ENCODE results near the gene MRTFB. TPM values are rescaled to one million over a fixed set of nuclear protein-coding genes. Genes with fewer than 3 reads are reported as not detected.

The MRTFB gene
- total and polyA plus RNA-seq, 12 donors, result 5.5 to 77.7 (median 44.3) TPM

GRCh38 chr16:14104066-14104465 is 32.9 kb downstream of the MRTFB start:
- peaks cover 15 to 47% of the 10 kb centered on the region in 2 donors for H3K4me1 ChIP-seq (replicated peaks in 1 of 2)
- DNase-seq, result no peak
- H3K27ac ChIP-seq, result no peak overlapping the region
- no peaks in the 10 kb centered on the region for H3K27me3 ChIP-seq
- H3K4me3 ChIP-seq, result no peak overlapping the region
- no peaks in the 10 kb centered on the region for H3K9me3 ChIP-seq (replicated peaks in 1 of 3)
- intact Hi-C loops (cut with DNase I), result no loop called here
- no peak for TF ChIP-seq POLR2A (IDR thresholded peaks at IDR 0.05)
- TF ChIP-seq, protein P1, sequence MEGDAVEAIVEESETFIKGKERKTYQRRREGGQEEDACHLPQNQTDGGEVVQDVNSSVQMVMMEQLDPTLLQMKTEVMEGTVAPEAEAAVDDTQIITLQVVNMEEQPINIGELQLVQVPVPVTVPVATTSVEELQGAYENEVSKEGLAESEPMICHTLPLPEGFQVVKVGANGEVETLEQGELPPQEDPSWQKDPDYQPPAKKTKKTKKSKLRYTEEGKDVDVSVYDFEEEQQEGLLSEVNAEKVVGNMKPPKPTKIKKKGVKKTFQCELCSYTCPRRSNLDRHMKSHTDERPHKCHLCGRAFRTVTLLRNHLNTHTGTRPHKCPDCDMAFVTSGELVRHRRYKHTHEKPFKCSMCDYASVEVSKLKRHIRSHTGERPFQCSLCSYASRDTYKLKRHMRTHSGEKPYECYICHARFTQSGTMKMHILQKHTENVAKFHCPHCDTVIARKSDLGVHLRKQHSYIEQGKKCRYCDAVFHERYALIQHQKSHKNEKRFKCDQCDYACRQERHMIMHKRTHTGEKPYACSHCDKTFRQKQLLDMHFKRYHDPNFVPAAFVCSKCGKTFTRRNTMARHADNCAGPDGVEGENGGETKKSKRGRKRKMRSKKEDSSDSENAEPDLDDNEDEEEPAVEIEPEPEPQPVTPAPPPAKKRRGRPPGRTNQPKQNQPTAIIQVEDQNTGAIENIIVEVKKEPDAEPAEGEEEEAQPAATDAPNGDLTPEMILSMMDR (IDR thresholded peaks at IDR 0.05), result no peak
- H3K36me3 ChIP-seq (replicated peaks in 1 of 2), result no peaks in the 10 kb centered on the region

- Histone ChIP-seq H3K27me3 (no peaks in the 10 kb centered on the region), H3K27ac (no peak overlapping the region), H3K4me1 (replicated peaks in 1 of 2) (peaks cover 26 to 61% of the 10 kb centered on the region in 2 donors), H3K4me3 (no peak overlapping the region), H3K36me3 (replicated peaks in 1 of 2) (no peaks in the 10 kb centered on the region), H3K9me3 (replicated peaks in 1 of 3) (no peaks in the 10 kb centered on the region)
- DNase-seq, result no peak
- 92 to 96% (median 93%) methylated on average over 3 of the region's 3 CpGs for WGBS, 4 donors
- TF ChIP-seq, protein P1 (IDR thresholded peaks at IDR 0.05), result no peak
- no peak for TF ChIP-seq POLR2A (IDR thresholded peaks at IDR 0.05)
- intact Hi-C loops (cut with DNase I), result no loop called here
Observed at GRCh38 chr16:14105760-14106375, 34.7 kb downstream of the MRTFB start.

DNA sequence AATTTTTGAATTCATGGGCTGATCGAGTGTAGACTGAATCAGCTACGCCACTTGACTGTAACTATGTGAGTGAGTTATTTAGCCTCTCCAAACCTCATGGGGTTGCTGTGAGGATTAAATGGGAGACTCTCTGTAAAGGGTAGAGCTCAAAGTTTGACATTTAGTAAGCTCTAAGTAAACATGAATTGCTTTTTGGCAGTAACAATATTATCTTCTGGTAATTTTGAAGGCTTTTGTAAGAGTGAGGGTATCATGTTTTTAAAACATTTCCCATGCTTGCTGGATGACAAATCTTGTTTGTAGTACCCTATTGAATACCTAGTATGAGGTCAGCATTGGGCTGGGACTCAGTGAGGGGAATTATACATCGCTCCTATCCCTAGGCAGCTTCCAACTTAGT is 35.3 kb downstream of the MRTFB start:
- Histone ChIP-seq H3K27me3 (no peaks in the 10 kb centered on the region), H3K27ac (no peak overlapping the region), H3K4me1 (replicated peaks in 1 of 2) (peaks cover 26 to 63% of the 10 kb centered on the region in 2 donors), H3K4me3 (no peak overlapping the region), H3K36me3 (replicated peaks in 1 of 2) (no peaks in the 10 kb centered on the region), H3K9me3 (replicated peaks in 1 of 3) (no peaks in the 10 kb centered on the region)
- no peak for DNase-seq
- WGBS, 4 donors, result 92 to 97% (median 94%) methylated on average over 3 of the region's 3 CpGs
- intact Hi-C loops (cut with DNase I), result no loop called here
- no peak for TF ChIP-seq POLR2A (IDR thresholded peaks at IDR 0.05)
- TF ChIP-seq, protein P1 (IDR thresholded peaks at IDR 0.05), result no peak

DNA sequence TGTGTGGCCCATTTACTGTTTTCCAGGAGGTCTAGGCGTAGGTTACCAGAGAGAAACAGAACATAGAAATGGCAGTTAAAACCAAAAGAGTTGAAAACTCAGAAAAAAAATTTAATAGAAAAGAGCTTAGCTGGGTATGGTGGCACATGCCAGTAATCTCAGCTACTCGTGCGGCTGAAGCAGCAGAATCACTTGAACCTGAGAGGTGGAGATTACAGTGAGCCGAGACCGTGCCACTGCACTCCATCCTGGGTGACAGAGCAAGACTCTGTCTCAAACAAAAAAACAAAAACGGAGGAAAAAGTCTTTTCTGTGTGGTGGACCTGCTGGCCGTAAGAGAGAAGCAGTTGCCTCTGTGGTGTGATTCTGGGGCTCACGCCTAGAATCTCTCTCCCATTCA is 35.8 kb downstream of the MRTFB start:
- Histone ChIP-seq H3K27ac (no peak overlapping the region), H3K4me3 (no peak overlapping the region), H3K9me3 (replicated peaks in 1 of 3) (no peaks in the 10 kb centered on the region), H3K4me1 (replicated peaks in 1 of 2) (peaks cover 26 to 60% of the 10 kb centered on the region in 2 donors), H3K36me3 (replicated peaks in 1 of 2) (no peaks in the 10 kb centered on the region), H3K27me3 (no peaks in the 10 kb centered on the region)
- DNase-seq, result no peak
- intact Hi-C loops (cut with DNase I), result no loop called here
- WGBS, 4 donors, result 92 to 99% (median 96%) methylated on average over 8 of the region's 8 CpGs
- no peak for TF ChIP-seq POLR2A (IDR thresholded peaks at IDR 0.05)
- TF ChIP-seq, protein P1 (IDR thresholded peaks at IDR 0.05), result no peak
